ENCODE results near the gene ZNF24. TPM values are rescaled to one million over a fixed set of nuclear protein-coding genes. Genes with fewer than 3 reads are reported as not detected.

The ZNF24 gene
- total and polyA plus RNA-seq, 2 donors (not counting 1 experiment from before 2014, with no cell fraction given) = 16.9 to 33.9 TPM

DNA sequence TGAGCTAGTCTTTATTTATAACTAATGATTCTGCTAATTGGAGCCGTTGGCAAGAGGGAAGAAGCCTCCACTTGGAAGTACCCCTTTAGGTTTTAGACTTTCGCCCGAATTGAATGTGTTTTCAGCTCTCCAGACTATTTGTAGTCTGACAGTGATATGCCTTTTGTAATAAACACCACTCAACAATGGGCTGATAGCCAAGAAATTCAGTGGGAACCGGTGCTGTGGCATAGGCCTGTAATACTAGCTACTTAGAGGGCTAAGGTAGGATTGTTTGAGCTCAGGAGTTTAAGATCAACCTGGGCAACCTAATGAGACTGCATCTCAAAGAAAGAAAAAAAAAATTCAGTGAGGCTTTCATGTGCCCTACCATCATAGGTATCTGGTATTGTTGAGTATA is 40.6 kb downstream of the ZNF24 start:
- no peak overlapping the region for H3K27ac ChIP-seq (ENCODE audit: insufficient read depth, low read length)
- H4K20me1 ChIP-seq (ENCODE audit: control insufficient read depth, extremely low read depth, insufficient read depth, low read length) = no peaks in the 10 kb centered on the region
- no peaks in the 10 kb centered on the region for H3K4me1 ChIP-seq (ENCODE audit: control insufficient read depth, extremely low read depth, insufficient read depth, low read length)
- TF ChIP-seq, protein P1, sequence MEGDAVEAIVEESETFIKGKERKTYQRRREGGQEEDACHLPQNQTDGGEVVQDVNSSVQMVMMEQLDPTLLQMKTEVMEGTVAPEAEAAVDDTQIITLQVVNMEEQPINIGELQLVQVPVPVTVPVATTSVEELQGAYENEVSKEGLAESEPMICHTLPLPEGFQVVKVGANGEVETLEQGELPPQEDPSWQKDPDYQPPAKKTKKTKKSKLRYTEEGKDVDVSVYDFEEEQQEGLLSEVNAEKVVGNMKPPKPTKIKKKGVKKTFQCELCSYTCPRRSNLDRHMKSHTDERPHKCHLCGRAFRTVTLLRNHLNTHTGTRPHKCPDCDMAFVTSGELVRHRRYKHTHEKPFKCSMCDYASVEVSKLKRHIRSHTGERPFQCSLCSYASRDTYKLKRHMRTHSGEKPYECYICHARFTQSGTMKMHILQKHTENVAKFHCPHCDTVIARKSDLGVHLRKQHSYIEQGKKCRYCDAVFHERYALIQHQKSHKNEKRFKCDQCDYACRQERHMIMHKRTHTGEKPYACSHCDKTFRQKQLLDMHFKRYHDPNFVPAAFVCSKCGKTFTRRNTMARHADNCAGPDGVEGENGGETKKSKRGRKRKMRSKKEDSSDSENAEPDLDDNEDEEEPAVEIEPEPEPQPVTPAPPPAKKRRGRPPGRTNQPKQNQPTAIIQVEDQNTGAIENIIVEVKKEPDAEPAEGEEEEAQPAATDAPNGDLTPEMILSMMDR (conservative IDR thresholded peaks at IDR 0.05 in 1 of 2, IDR thresholded peaks at IDR 0.05 in 1 of 2; ENCODE audit: low read depth in 1 of 2, low read length in 2 of 2) = no peak
- TF ChIP-seq EZH2 (IDR thresholded peaks at IDR 0.05; ENCODE audit: low read length, missing control alignments) = no peak
- H3K27me3 ChIP-seq (ENCODE audit: control insufficient read depth, insufficient read depth, low read length) = no peaks in the 10 kb centered on the region
- H2AFZ ChIP-seq (ENCODE audit: low read length) = no peak overlapping the region
- H3K9me3 ChIP-seq (ENCODE audit: control insufficient read depth, insufficient read depth, low read depth, low read length) = peaks cover 4% of the 10 kb centered on the region
- H3K9ac ChIP-seq (ENCODE audit: insufficient read depth, low read length) = no peak overlapping the region
- H3K36me3 ChIP-seq (ENCODE audit: control insufficient read depth, insufficient read depth, low read length) = peaks cover 2% of the 10 kb centered on the region
- H3K79me2 ChIP-seq (ENCODE audit: control insufficient read depth, insufficient read depth, low read length) = peaks cover 8% of the 10 kb centered on the region
- no peak for DNase-seq (ENCODE audit: low read depth in 2 of 2)
- H3K4me2 ChIP-seq (ENCODE audit: extremely low read depth, insufficient read depth, low read length) = no peak overlapping the region
- H3K4me3 ChIP-seq (replicated peaks in 1 of 4; ENCODE audit: control extremely low read depth in 1 of 4, insufficient read depth in 1 of 4, low read depth in 3 of 4, low read length in 4 of 4) = no peak overlapping the region

DNA sequence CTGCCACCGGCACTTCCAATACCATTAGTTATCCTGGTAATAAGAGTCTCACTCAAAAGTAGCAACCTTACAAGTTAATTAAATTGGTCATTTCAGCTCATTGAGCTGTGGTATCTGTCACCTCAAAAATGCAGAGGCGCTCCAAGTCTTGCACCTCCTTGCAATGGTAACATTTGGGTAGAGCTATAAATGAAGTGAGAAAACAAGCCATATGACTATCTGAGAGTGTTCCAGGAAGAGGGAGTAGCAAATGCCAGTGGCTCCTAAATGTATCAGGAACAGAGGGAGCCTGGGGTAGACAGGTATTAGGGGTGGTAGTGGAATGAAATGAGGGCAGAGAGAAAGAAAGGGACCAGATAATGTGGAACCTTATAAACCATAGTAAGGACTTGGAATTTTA is 48.2 kb downstream of the ZNF24 start:
- no peak overlapping the region for H3K4me2 ChIP-seq (ENCODE audit: extremely low read depth, insufficient read depth, low read length)
- no peak overlapping the region for H3K4me3 ChIP-seq (replicated peaks in 1 of 4; ENCODE audit: control extremely low read depth in 1 of 4, insufficient read depth in 1 of 4, low read depth in 3 of 4, low read length in 4 of 4)
- H3K27ac ChIP-seq (ENCODE audit: insufficient read depth, low read length) = no peak overlapping the region
- no peak for DNase-seq (ENCODE audit: low read depth in 2 of 2)
- no peaks in the 10 kb centered on the region for H4K20me1 ChIP-seq (ENCODE audit: control insufficient read depth, extremely low read depth, insufficient read depth, low read length)
- H2AFZ ChIP-seq (ENCODE audit: low read length) = no peak overlapping the region
- no peak for TF ChIP-seq EZH2 (IDR thresholded peaks at IDR 0.05; ENCODE audit: low read length, missing control alignments)
- no peaks in the 10 kb centered on the region for H3K9me3 ChIP-seq (ENCODE audit: control insufficient read depth, insufficient read depth, low read depth, low read length)
- H3K27me3 ChIP-seq (ENCODE audit: control insufficient read depth, insufficient read depth, low read length) = no peaks in the 10 kb centered on the region
- H3K9ac ChIP-seq (ENCODE audit: insufficient read depth, low read length) = no peak overlapping the region
- H3K79me2 ChIP-seq (ENCODE audit: control insufficient read depth, insufficient read depth, low read length) = peaks cover 31% of the 10 kb centered on the region
- H3K36me3 ChIP-seq (ENCODE audit: control insufficient read depth, insufficient read depth, low read length) = peaks cover 2% of the 10 kb centered on the region
- no peaks in the 10 kb centered on the region for H3K4me1 ChIP-seq (ENCODE audit: control insufficient read depth, extremely low read depth, insufficient read depth, low read length)

DNA sequence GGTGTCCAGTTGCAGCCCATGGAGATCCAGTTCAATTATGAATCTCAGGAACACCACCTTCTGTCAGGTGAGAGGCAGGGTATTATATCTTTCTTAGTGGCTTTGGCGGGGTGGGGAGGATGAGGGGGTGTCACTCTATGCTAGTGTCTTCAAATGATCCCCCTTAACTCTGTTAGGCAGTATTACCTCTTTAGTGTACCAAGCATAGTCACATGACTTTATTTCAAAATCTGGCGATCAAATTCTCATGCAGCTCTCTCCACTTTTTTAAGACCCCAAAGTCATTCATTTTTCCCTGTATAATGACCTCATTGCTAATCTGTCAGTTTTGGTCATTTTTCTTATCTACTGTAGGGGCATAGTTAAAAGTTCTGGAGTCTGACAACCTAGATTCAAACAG is 53.1 kb downstream of the ZNF24 start:
- no peak overlapping the region for H3K9ac ChIP-seq (ENCODE audit: insufficient read depth, low read length)

More for the DNA sequence above, 53.1 kb downstream of the ZNF24 start:
- no peaks in the 10 kb centered on the region for H3K36me3 ChIP-seq (ENCODE audit: control insufficient read depth, insufficient read depth, low read length)
- DNase-seq (ENCODE audit: low read depth in 2 of 2) = no peak
- H3K4me3 ChIP-seq (replicated peaks in 1 of 4; ENCODE audit: control extremely low read depth in 1 of 4, insufficient read depth in 1 of 4, low read depth in 3 of 4, low read length in 4 of 4) = peak overlapping the region; percentile 79 to 97 (median 86)
- H3K4me2 ChIP-seq (ENCODE audit: extremely low read depth, insufficient read depth, low read length) = peak overlapping the region; percentile 81
- H3K4me1 ChIP-seq (ENCODE audit: control insufficient read depth, extremely low read depth, insufficient read depth, low read length) = no peaks in the 10 kb centered on the region
- H3K27me3 ChIP-seq (ENCODE audit: control insufficient read depth, insufficient read depth, low read length) = no peaks in the 10 kb centered on the region
- H2AFZ ChIP-seq (ENCODE audit: low read length) = no peak overlapping the region
- H3K79me2 ChIP-seq (ENCODE audit: control insufficient read depth, insufficient read depth, low read length) = peaks cover 44% of the 10 kb centered on the region
- H4K20me1 ChIP-seq (ENCODE audit: control insufficient read depth, extremely low read depth, insufficient read depth, low read length) = no peaks in the 10 kb centered on the region
- TF ChIP-seq, protein P1 (conservative IDR thresholded peaks at IDR 0.05 in 1 of 2, IDR thresholded peaks at IDR 0.05 in 1 of 2; ENCODE audit: low read depth in 1 of 2, low read length in 2 of 2) = no peak
- TF ChIP-seq EZH2 (IDR thresholded peaks at IDR 0.05; ENCODE audit: low read length, missing control alignments) = no peak
- H3K27ac ChIP-seq (ENCODE audit: insufficient read depth, low read length) = no peak overlapping the region
- no peaks in the 10 kb centered on the region for H3K9me3 ChIP-seq (ENCODE audit: control insufficient read depth, insufficient read depth, low read depth, low read length)
